B cell (primary cell): Measurements from ENCODE around the gene PRDM4. TPM values are rescaled to one million over a fixed set of nuclear protein-coding genes. Genes with fewer than 3 reads are reported as not detected.

ENCODE experiments used
- ATAC-seq: fragments of 200-7000 bp; cut with Tn5 transposase; one replicate; pipeline ENCODE4 v1.10.0; 2021; ENCODE audit warnings: low read depth, mild to moderate bottlenecking, moderate number of reproducible peaks, moderate library complexity
- CTCF ChIA-PET: fragments of 350-600 bp; sonication (Branson Sonifier 250); formaldehyde crosslinking; loops from one replicate; lab custom pipeline; 2021; ENCODE audit warnings: antibody characterized with exemption, inconsistent platforms; lab: Charles Lee
- POLR2A ChIA-PET: fragments of 350-600 bp; sonication (Branson Sonifier 250); formaldehyde crosslinking; loops from one replicate; lab custom pipeline; 2021; ENCODE audit warnings: antibody characterized with exemption; lab: Charles Lee
- DNase-seq: peaks from one replicate; pipeline ENCODE4 v3.0.0; 2013
- H2AFZ ChIP-seq: 2 replicates; pipeline ENCODE4 v1.6.1; 2012; ENCODE audit warnings: mild to moderate bottlenecking, low read depth, low read length; ENCODE audit not compliant: insufficient read depth, poor library complexity, severe bottlenecking
- H3K27ac ChIP-seq, 2 donors: 1 replicate in 1 of 2; 2 replicates in 1 of 2; pipeline ENCODE4 v1.5.1; 2012 to 2013; ENCODE audit warnings: low read length in 2 of 2, mild to moderate bottlenecking in 2 of 2, moderate library complexity in 1 of 2
- H3K27me3 ChIP-seq, 4 experiments: fragments of 200-600 bp in 1 of 4; sonication (generic) in 1 of 4; replicated peaks in 1 of 4; 1 replicate in 2 of 4; 2 replicates in 2 of 4; pipeline versions ENCODE4 v1.6.1 to v1.7.0; 2013 to 2016; ENCODE audit warnings: low read length in 3 of 4, mild to moderate bottlenecking in 2 of 4, mixed read lengths in 1 of 4, moderate library complexity in 1 of 4; ENCODE audit not compliant: insufficient read depth in 4 of 4, control insufficient read depth in 3 of 4; ENCODE audit errors: control extremely low read depth in 1 of 4
- H3K36me3 ChIP-seq, 2 experiments: replicated peaks in 1 of 2; 1 replicate in 1 of 2; 2 replicates in 1 of 2; pipeline versions ENCODE4 v1.6.1 to v1.7.1; 2013; ENCODE audit warnings: low read length in 1 of 2; ENCODE audit not compliant: insufficient read depth in 2 of 2, control insufficient read depth in 1 of 2; ENCODE audit errors: control extremely low read depth in 1 of 2, extremely low read depth in 1 of 2
- H3K4me1 ChIP-seq, 2 donors: fragments of 200-600 bp in 1 of 2; sonication (generic) in 1 of 2; 1 replicate in 1 of 2; 2 replicates in 1 of 2; pipeline versions ENCODE4 v1.5.1 to v1.6.1; 2013 to 2017; ENCODE audit warnings: low read length in 2 of 2; ENCODE audit not compliant: control insufficient read depth in 2 of 2, insufficient read depth in 2 of 2
- H3K4me2 ChIP-seq: replicated peaks from 2 replicates; pipeline ENCODE3; 2012; ENCODE audit warnings: mild to moderate bottlenecking, low read depth, low read length; ENCODE audit not compliant: poor library complexity, severe bottlenecking
- H3K4me3 ChIP-seq, 5 experiments: fragments of 200-600 bp in 1 of 5; sonication (generic) in 1 of 5; 1 replicate in 3 of 5; 2 replicates in 2 of 5; pipeline versions ENCODE4 v1.5.1 to v1.7.0; 2011 to 2016; ENCODE audit warnings: low read length in 4 of 5, mild to moderate bottlenecking in 4 of 5, low read depth in 2 of 5, control low read depth in 1 of 5, moderate library complexity in 1 of 5; ENCODE audit not compliant: insufficient read depth in 1 of 5; ENCODE audit errors: control extremely low read depth in 1 of 5, extremely low read depth in 1 of 5
- H3K79me2 ChIP-seq: fragments of 200-600 bp; sonication (generic); one replicate; pipeline ENCODE4 v1.6.0; 2016; ENCODE audit warnings: low read length; ENCODE audit not compliant: control insufficient read depth, insufficient read depth
- H3K9ac ChIP-seq: fragments of 200-600 bp; sonication (generic); 2 replicates; pipeline ENCODE4 v1.6.1; 2017; ENCODE audit warnings: mild to moderate bottlenecking, low read length, moderate library complexity
- H3K9me3 ChIP-seq, 3 donors: one replicate each; pipeline versions ENCODE4 v1.6.1 to v1.7.1; 2013; ENCODE audit warnings: low read length in 2 of 3; ENCODE audit not compliant: control insufficient read depth in 2 of 3, insufficient read depth in 1 of 3; ENCODE audit errors: control extremely low read depth in 1 of 3
- H4K20me1 ChIP-seq: 2 replicates; pipeline ENCODE4 v1.6.0; 2012; ENCODE audit warnings: mild to moderate bottlenecking, low read length; ENCODE audit not compliant: insufficient read depth, control insufficient read depth, poor library complexity, severe bottlenecking
- H3K27ac Mint-ChIP-seq: one replicate; pipeline ENCODE4 v1.8.0; 2021; ENCODE audit warnings: mixed read lengths
- H3K27me3 Mint-ChIP-seq: one replicate; pipeline ENCODE4 v1.8.0; 2021; ENCODE audit warnings: mixed read lengths
- H3K4me1 Mint-ChIP-seq: one replicate; pipeline ENCODE4 v1.8.0; 2021; ENCODE audit warnings: mixed read lengths
- H3K4me3 Mint-ChIP-seq: one replicate; pipeline ENCODE4 v1.8.0; 2021; ENCODE audit warnings: mixed read lengths
- H3K9me3 Mint-ChIP-seq: one replicate; pipeline ENCODE4 v1.8.0; 2022; ENCODE audit warnings: mixed read lengths; ENCODE audit not compliant: insufficient read depth
- EZH2 ChIP-seq: IDR thresholded peaks from 2 replicates; pipeline ENCODE4 v1.6.1; 2012; ENCODE audit warnings: borderline replicate concordance, low read depth, mild to moderate bottlenecking, moderate library complexity, low read length; ENCODE audit not compliant: insufficient read depth, poor library complexity, severe bottlenecking
- WGBS: methylation state at CpG from one replicate; pipeline ENCODE4 v1.1.5; 2013; ENCODE audit warnings: missing lambda C conversion rate; ENCODE audit not compliant: insufficient coverage; 5-methylcytosine and 5-hydroxymethylcytosine counted together
- intact Hi-C: fragments of 100-400 bp; cut with micrococcal nuclease; formaldehyde crosslinking; loops from one replicate; pipeline ENCODE4 v1.10.0; 2022
- polyA plus RNA-seq: library from polyadenylated mRNA; depleted of rRNA; stranded (reverse); fragments of >200 nt; gene quantifications from 2 replicates; pipeline ENCODE4 v1.2.3, GENCODE V29; 2012
- total RNA-seq, 2 donors: library from RNA; stranded (reverse); fragments of 120-200 nt in 1 of 2; gene quantifications; 1 replicate in 1 of 2; 2 replicates in 1 of 2; pipeline versions ENCODE4 v1.2.3 to v1.2.4, GENCODE V29; 2013 to 2022
- TF ChIP-seq, protein P1 (sequence below): fragments of 200-600 bp; IDR thresholded peaks from one replicate; pipeline ENCODE4 v1.8.0; 2022; ENCODE audit warnings: antibody characterized with exemption, mild to moderate bottlenecking

Gene PRDM4
- total and polyA plus RNA-seq, 2 donors (not counting 1 experiment from before 2014, with no cell fraction given), result 50.1 to 117 TPM

DNA sequence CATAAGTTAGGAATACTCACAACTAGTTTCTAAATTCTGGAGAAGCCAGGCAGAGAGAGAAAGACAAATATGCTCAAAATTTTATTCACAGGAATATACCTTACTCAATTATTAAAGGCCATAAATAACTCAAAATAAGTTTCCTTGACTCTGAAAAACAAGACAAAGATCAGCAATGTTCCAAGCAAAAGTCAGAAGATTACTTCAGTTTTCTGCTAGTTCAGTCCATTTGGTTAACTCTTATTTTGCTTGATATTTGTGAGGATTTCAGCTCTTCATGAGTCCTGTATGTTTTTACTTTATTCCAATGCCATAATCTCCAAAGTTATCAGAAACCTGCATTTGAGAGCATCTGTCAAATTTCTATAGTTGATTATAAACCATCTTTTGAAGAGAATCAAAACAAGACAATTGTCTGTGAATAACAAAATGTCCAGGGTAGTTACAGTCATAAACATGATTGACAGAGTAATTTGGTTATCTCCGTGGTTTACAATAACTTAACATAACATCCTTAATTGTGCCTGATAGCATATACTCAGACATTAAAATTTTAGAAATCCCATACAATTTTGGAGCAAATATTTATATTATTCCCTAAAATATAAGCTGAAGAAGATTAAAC is 30.6 kb upstream of the PRDM4 start:
- no peaks in the 10 kb centered on the region for H3K9me3 Mint-ChIP-seq
- Histone ChIP-seq H2AFZ (no peak overlapping the region), H4K20me1 (no peaks in the 10 kb centered on the region), H3K4me2 (no peak overlapping the region), H3K9me3 (peaks cover 0 to 8% (median 0%) of the 10 kb centered on the region in 3 donors), H3K4me3 (no peak overlapping the region), H3K36me3 (no peaks in the 10 kb centered on the region), H3K27ac (no peak overlapping the region), H3K27me3 (peaks cover 0 to 5% (median under 1%) of the 10 kb centered on the region in 4 experiments), H3K9ac (no peak overlapping the region), H3K4me1 (no peaks in the 10 kb centered on the region), H3K79me2 (no peaks in the 10 kb centered on the region)
- H3K4me1 Mint-ChIP-seq, result no peaks in the 10 kb centered on the region
- WGBS, result no CpG with 5 or more reads among the region's 1 CpG
- no peak for ATAC-seq
- TF ChIP-seq, protein P1, sequence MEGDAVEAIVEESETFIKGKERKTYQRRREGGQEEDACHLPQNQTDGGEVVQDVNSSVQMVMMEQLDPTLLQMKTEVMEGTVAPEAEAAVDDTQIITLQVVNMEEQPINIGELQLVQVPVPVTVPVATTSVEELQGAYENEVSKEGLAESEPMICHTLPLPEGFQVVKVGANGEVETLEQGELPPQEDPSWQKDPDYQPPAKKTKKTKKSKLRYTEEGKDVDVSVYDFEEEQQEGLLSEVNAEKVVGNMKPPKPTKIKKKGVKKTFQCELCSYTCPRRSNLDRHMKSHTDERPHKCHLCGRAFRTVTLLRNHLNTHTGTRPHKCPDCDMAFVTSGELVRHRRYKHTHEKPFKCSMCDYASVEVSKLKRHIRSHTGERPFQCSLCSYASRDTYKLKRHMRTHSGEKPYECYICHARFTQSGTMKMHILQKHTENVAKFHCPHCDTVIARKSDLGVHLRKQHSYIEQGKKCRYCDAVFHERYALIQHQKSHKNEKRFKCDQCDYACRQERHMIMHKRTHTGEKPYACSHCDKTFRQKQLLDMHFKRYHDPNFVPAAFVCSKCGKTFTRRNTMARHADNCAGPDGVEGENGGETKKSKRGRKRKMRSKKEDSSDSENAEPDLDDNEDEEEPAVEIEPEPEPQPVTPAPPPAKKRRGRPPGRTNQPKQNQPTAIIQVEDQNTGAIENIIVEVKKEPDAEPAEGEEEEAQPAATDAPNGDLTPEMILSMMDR, result no peak
- no peak for DNase-seq
- no peak overlapping the region for H3K27ac Mint-ChIP-seq
- H3K27me3 Mint-ChIP-seq, result peaks cover 15% of the 10 kb centered on the region
- CTCF ChIA-PET, result no interaction called here
- intact Hi-C loops, result no loop called here
- no peak overlapping the region for H3K4me3 Mint-ChIP-seq
- POLR2A ChIA-PET, result interaction anchor here (0.7 kb wide), 1 partner anchor 55 kb away, joined by 3 read pairs; no protein-coding TSS in a partner anchor

GRCh38 chr12:107788690-107789458 is 27.9 kb upstream of the PRDM4 start:
- Histone ChIP-seq H3K36me3 (no peaks in the 10 kb centered on the region), H4K20me1 (no peaks in the 10 kb centered on the region), H3K27me3 (peaks cover 0 to 4% (median under 1%) of the 10 kb centered on the region in 4 experiments), H3K9me3 (peaks cover 0 to 8% (median 0%) of the 10 kb centered on the region in 3 donors), H3K4me1 (peaks cover 5 to 6% of the 10 kb centered on the region in 2 donors), H3K27ac (no peak overlapping the region), H3K9ac (no peak overlapping the region), H3K4me3 (no peak overlapping the region), H3K79me2 (no peaks in the 10 kb centered on the region), H3K4me2 (no peak overlapping the region), H2AFZ (no peak overlapping the region)
- ATAC-seq (no peak), DNase-seq (no peak)
- WGBS, result 90% methylated on average over 13 of the region's 17 CpGs
- Mint-ChIP-seq H3K27me3 (peaks cover 5% of the 10 kb centered on the region), H3K27ac (no peak overlapping the region), H3K4me3 (no peak overlapping the region), H3K9me3 (no peaks in the 10 kb centered on the region), H3K4me1 (peaks cover 9% of the 10 kb centered on the region)
- intact Hi-C loops, result no loop called here
- ChIA-PET POLR2A (no interaction called here), CTCF (no interaction called here)
- TF ChIP-seq EZH2, result no peak
- TF ChIP-seq, protein P1, result no peak
